ENCODE data around the gene ZNF600. TPM values are rescaled to one million over a fixed set of nuclear protein-coding genes. Genes with fewer than 3 reads are reported as not detected.
"Not testable (repeated sequence)": the region's sequence is repeated elsewhere in the genome, so short reads cannot be mapped to it uniquely, and the experiment has no call there.

Gene ZNF600
- total RNA-seq, 1 donor from 2014 or later, result 22.5 TPM

DNA sequence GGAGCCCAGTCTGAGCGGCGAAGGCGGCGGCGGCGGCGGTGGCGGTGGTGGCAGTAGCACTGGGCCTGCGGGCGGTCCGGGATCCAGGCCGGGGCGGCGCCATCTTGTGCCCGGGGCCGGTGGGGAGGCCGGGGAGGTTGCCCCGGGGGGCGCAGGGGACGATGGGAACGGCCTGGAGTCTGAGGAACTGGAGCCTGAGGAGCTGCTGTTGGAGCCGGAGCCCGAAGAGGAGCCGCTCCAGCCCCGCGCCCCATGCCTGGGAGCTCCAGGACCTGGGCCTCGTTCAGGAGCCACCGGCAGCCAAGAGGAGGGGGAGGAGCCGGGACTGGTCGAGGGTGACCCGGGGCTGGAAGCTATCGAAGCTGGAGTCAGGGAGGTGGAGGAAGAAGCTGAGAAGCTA, 23.2 kb upstream of the ZNF600 start:
- DNase-seq (ENCODE audit: low spot score, unreplicated experiment), result no peak
- Mint-ChIP-seq H3K4me1 (ENCODE audit: low read depth) (peaks cover 2% of the 10 kb centered on the region), H3K27ac (no peak overlapping the region), H3K36me3 (ENCODE audit: insufficient read depth) (peaks cover 50% of the 10 kb centered on the region), H3K27me3 (no peaks in the 10 kb centered on the region), H3K9me3 (ENCODE audit: low read depth) (peaks cover 3% of the 10 kb centered on the region), H3K4me3 (ENCODE audit: low read depth) (no peak overlapping the region)
- TF ChIP-seq CTCF (IDR thresholded peaks at IDR 0.05; ENCODE audit: unreplicated experiment), result no peak

- H3K9me3 Mint-ChIP-seq (ENCODE audit: low read depth), result peaks cover 59% of the 10 kb centered on the region
- not testable (repeated sequence) for H3K27ac Mint-ChIP-seq; H3K4me3 Mint-ChIP-seq (ENCODE audit: low read depth); H3K27me3 Mint-ChIP-seq; DNase-seq (ENCODE audit: low spot score, unreplicated experiment); H3K4me1 Mint-ChIP-seq (ENCODE audit: low read depth)
- peaks cover 84% of the 10 kb centered on the region for H3K36me3 Mint-ChIP-seq (ENCODE audit: insufficient read depth)
These were observed 13.5 kb upstream of the ZNF600 start for GRCh38 chr19:52799950-52800640.

DNA sequence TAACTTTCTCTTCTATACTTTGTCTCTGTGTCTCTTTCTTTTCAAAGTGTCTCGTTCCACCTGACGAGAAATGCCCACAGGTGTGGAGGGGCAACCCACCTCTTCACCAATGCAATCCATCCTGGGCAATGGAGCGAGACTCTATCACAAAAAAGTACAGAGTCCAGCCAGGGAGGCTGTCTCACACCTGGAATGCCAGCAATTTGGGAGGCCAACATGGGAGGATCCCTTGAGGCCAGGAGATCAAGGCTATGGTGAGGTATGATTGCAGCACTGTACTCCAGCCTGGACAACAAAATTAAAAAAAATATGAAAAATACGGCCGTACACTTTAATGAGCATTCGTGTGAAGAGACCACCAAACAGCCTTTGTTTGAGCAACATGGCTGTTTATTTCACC, 2.8 kb upstream of the ZNF600 start:
- no peak for TF ChIP-seq CTCF (IDR thresholded peaks at IDR 0.05; ENCODE audit: unreplicated experiment)
- Mint-ChIP-seq H3K4me3 (ENCODE audit: low read depth) (no peak overlapping the region), H3K27ac (no peak overlapping the region), H3K27me3 (peaks cover 5% of the 10 kb centered on the region), H3K36me3 (ENCODE audit: insufficient read depth) (no peaks in the 10 kb centered on the region), H3K4me1 (ENCODE audit: low read depth) (peaks cover 12% of the 10 kb centered on the region), H3K9me3 (ENCODE audit: low read depth) (no peaks in the 10 kb centered on the region)
- no peak for DNase-seq (ENCODE audit: low spot score, unreplicated experiment)

GRCh38 chr19:52786078-52786463, 520 bp downstream of the ZNF600 start:
- H3K27me3 Mint-ChIP-seq, result peaks cover 5% of the 10 kb centered on the region
- TF ChIP-seq CTCF (IDR thresholded peaks at IDR 0.05; ENCODE audit: unreplicated experiment), result no peak
- peak overlapping the region; percentile 93 for H3K4me3 Mint-ChIP-seq (ENCODE audit: low read depth)
- H3K9me3 Mint-ChIP-seq (ENCODE audit: low read depth), result no peaks in the 10 kb centered on the region
- peak overlapping the region; percentile 95 for H3K27ac Mint-ChIP-seq
- peak; percentile 12 for DNase-seq (ENCODE audit: low spot score, unreplicated experiment)
- peaks cover 12% of the 10 kb centered on the region for H3K4me1 Mint-ChIP-seq (ENCODE audit: low read depth)
- H3K36me3 Mint-ChIP-seq (ENCODE audit: insufficient read depth), result peaks cover 2% of the 10 kb centered on the region

GRCh38 chr19:52785506-52785905, 1.1 kb downstream of the ZNF600 start:
- peak overlapping the region; percentile 93 for H3K4me3 Mint-ChIP-seq (ENCODE audit: low read depth)
- no peak for TF ChIP-seq CTCF (IDR thresholded peaks at IDR 0.05; ENCODE audit: unreplicated experiment)
- peaks cover 5% of the 10 kb centered on the region for H3K27me3 Mint-ChIP-seq
- no peak for DNase-seq (ENCODE audit: low spot score, unreplicated experiment)
- peaks cover 4% of the 10 kb centered on the region for H3K36me3 Mint-ChIP-seq (ENCODE audit: insufficient read depth)
- no peak overlapping the region for H3K27ac Mint-ChIP-seq
- H3K4me1 Mint-ChIP-seq (ENCODE audit: low read depth), result peaks cover 12% of the 10 kb centered on the region
- H3K9me3 Mint-ChIP-seq (ENCODE audit: low read depth), result no peaks in the 10 kb centered on the region

DNA sequence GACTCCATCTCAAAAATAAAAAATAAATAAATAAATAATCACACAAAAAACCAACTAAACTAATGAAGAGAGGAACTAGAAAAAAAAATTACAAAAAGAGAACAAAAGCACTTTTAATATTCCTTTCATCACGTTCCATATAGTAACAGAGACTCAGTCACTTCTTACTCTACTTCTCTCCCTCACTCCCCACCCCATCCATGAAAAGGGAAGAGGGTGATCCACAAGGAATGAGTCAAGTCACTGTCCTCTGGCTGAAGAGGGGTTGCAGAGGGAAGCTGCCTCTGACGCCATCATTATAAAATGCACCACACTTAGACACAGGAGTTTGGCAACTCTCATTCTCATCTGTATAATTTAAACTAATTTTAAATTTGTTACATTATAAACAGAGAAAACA, 3.7 kb downstream of the ZNF600 start:
- not testable (repeated sequence) for DNase-seq (ENCODE audit: low spot score, unreplicated experiment); H3K36me3 Mint-ChIP-seq (ENCODE audit: insufficient read depth)
- peaks cover 13% of the 10 kb centered on the region for H3K4me1 Mint-ChIP-seq (ENCODE audit: low read depth)

More for the DNA sequence above, 3.7 kb downstream of the ZNF600 start:
- H3K9me3 Mint-ChIP-seq (ENCODE audit: low read depth); H3K4me3 Mint-ChIP-seq (ENCODE audit: low read depth); H3K27ac Mint-ChIP-seq; H3K27me3 Mint-ChIP-seq: not testable (repeated sequence)
